SKM-1 treated with dmso at 0.1 percent for 144 hours (cell line): ENCODE results near the gene HPS3.
"Not testable (repeated sequence)": the region's sequence is repeated elsewhere in the genome, so short reads cannot be mapped to it uniquely, and the experiment has no call there.

Source experiments
- DNase-seq: peaks from one replicate; lab custom pipeline; 2025; ENCODE audit not compliant: unreplicated experiment; lab: John Stamatoyannopoulos, UW

HPS3 gene

GRCh38 chr3:149129326-149130205 lies at the start of gene HPS3:
Gene HPS3, plus strand, starts transcription at chr3:149129638. Its CDS starts 86 bp downstream, at chr3:149129724.
- DNase-seq, result peak; percentile 87

GRCh38 chr3:149080011-149080698 lies 49.3 kb upstream of the HPS3 start:
- no peak for DNase-seq

- no peak for DNase-seq
Measured at GRCh38 chr3:149080699-149081091, 48.7 kb upstream of the HPS3 start.

- DNase-seq, result no peak
Measured at GRCh38 chr3:149081772-149082171, 47.7 kb upstream of the HPS3 start.

GRCh38 chr3:149085828-149086231 lies 43.6 kb upstream of the HPS3 start:
- no peak for DNase-seq

GRCh38 chr3:149086232-149086988 lies 43.0 kb upstream of the HPS3 start, which contains the start of gene HLTF:
Gene HLTF, minus strand, starts transcription at chr3:149086533. Its CDS starts 197 bp downstream, at chr3:149086336.
- DNase-seq, result peak; percentile 85

- DNase-seq, result no peak
Measured at GRCh38 chr3:149087208-149087607, 42.2 kb upstream of the HPS3 start.

- DNase-seq, result no peak
Measured at GRCh38 chr3:149089395-149089794, 40.0 kb upstream of the HPS3 start.

- DNase-seq, result no peak
Measured at GRCh38 chr3:149090461-149090860, 39.0 kb upstream of the HPS3 start.

- DNase-seq, result no peak
Measured at GRCh38 chr3:149090907-149091306, 38.5 kb upstream of the HPS3 start.

- DNase-seq, result no peak
Measured at GRCh38 chr3:149091983-149092382, 37.5 kb upstream of the HPS3 start.

- peak; percentile 44 for DNase-seq
Measured at GRCh38 chr3:149095487-149095886, 34.0 kb upstream of the HPS3 start.

GRCh38 chr3:149097987-149098386 lies 31.5 kb upstream of the HPS3 start:
- not testable (repeated sequence) for DNase-seq

GRCh38 chr3:149101154-149101553 lies 28.3 kb upstream of the HPS3 start:
- DNase-seq, result no peak

GRCh38 chr3:149101641-149102040 lies 27.8 kb upstream of the HPS3 start:
- no peak for DNase-seq

GRCh38 chr3:149104484-149104883 lies 25.0 kb upstream of the HPS3 start:
- DNase-seq, result no peak

GRCh38 chr3:149114458-149114857 lies 15.0 kb upstream of the HPS3 start:
- no peak for DNase-seq

GRCh38 chr3:149115114-149115513 lies 14.3 kb upstream of the HPS3 start:
- no peak for DNase-seq

- no peak for DNase-seq
Measured at GRCh38 chr3:149118724-149119123, 10.7 kb upstream of the HPS3 start.

- DNase-seq, result no peak
Measured at GRCh38 chr3:149119466-149119865, 10.0 kb upstream of the HPS3 start.
